Activated CD4-positive, alpha-beta T cell treated with anti-CD3 and anti-CD28 coated beads, Interleukin-2, amount 50 U/mL, for 4 hours (primary cell): ENCODE results near the gene CLIC3.
"Not testable (repeated sequence)": the region's sequence is repeated elsewhere in the genome, so short reads cannot be mapped to it uniquely, and the experiment has no call there.

Experiments used
- DNase-seq, 2 experiments: peaks; one replicate each; pipeline ENCODE4 v3.0.0-alpha.2; 2020

The CLIC3 gene

DNA sequence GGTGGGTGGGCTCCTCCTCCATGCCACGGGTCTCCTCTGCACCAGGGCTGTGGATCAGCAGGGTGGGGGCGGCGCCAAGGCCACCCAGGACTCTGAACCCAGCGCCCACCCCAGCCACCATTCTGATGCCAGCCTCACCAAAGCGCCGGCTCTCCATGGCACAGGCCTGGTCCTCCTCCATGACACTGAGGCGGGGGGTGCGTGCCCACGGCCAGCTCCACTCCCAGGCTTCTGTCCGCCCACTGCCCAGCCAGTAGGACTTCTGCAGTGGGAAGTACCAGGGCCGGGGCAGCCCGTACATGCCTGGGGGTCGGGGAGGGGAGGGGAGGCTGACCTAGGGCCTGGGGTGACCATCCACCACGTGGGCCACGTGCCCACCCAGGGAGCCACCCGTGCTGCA is 20.1 kb upstream of the CLIC3 start:
- DNase-seq: no peak

DNA sequence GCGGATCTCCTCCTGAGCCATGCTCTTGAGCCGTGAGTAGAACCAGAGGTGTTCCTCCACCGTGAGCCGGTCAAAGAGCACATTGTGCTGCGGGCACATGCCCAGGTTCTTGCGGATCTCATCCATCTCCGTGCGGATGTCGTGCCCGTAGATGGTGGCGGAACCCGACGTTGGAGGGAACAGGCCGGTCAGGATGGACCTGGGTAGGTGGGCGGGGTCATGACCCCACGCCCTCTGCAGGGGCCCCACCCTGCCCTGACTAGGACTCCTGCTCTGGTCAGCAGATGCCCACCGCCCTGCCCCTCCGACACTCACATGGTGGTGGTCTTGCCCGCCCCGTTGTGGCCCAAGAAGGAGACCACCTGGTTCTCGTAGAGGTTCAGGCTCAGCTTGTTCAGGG is 19.6 kb upstream of the CLIC3 start:
- DNase-seq: no peak

DNA sequence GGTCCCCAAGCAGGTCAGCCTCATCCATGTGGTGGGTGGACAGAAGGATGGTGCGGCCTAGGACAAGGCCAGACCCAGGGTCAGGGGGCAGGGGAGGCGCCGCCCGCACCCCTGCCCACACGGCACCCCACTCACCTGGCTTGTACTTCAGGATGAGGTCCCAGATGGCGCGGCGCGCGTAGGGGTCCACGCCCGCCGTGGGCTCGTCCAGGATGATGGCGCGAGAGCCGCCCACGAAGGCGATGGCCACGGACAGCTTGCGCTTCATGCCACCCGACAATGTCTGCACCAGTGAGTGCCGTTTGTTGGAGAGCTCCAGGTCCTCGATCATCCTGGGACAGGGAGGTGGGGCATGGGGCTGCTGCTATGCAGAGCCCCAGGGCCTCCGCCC is 19.2 kb upstream of the CLIC3 start:
- no peak for DNase-seq

DNA sequence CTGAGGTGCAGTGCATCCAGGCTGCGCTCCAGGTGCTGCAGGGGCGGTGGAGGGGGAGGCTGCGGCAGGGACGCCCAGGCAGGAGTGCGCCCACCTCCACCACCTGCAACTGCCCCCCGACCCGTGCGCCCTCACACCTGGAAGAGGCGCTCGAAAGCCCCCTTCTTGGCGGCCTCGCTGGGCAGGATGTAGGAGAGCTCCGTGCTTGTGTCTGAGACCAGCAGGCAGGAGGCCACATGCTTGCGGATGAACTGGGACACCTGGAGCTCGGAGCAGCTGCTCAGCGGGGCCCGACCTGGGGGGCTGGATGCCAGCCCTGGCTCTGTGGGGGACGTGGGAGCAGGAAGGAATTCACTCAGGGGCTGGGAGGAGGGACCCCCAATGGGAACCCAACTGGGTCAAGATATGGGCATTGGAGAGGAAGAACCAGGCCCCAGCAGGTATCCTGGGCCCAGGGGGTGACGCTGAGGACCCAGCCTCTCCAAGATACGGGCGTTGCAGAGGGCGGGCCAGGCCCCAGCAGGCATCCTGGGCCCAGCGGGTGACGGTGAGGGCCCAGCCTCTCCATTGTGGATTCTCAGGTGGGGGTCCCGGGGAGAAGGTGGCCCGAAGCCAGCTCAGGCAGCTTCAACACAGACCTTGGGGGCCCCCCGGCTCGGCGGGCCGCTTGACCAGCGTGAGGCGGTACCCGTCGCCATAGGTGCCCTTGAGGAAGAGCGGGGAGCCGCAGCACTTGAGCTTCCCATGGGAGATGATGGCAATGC is 18.6 kb upstream of the CLIC3 start:
- DNase-seq: no peak

DNA sequence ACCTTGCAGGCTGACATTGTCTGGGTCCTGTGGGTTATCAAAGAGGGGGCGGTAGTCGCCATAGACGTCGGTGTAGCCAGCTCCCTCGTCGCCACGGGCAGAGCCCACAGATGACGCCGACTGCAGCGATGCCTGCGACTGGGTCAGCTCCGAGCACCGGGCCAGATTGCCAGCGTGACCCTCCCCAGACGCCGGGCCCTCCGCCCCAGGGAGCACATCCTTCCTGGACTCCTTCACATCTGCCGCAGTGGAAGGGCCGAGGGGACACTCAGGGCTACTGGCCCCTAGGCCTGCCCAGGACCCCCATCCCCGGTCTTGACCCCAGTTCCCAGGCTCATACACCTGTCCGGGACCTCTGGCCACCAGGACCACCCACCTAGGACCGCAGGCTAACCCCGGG is 17.8 kb upstream of the CLIC3 start:
- no peak for DNase-seq

DNA sequence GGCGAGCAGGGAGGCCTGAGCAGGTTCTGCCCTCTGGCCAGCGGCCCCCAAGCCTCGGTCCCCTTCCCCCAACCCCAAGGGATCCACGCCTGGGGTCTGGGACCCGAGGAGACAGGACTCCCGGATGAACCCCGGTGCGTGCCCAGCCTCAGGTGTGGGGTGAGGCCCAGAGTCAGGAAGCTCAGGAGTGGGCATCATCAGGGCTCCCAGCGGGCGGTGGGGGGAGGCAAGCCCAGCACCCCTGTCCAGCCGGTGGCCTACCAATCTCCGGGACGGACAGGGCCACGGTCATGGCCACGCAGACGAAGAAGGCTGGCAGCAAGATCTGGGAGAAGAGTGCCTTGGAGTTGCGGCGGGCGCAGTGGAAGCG is 17.2 kb upstream of the CLIC3 start:
- DNase-seq: no peak

DNA sequence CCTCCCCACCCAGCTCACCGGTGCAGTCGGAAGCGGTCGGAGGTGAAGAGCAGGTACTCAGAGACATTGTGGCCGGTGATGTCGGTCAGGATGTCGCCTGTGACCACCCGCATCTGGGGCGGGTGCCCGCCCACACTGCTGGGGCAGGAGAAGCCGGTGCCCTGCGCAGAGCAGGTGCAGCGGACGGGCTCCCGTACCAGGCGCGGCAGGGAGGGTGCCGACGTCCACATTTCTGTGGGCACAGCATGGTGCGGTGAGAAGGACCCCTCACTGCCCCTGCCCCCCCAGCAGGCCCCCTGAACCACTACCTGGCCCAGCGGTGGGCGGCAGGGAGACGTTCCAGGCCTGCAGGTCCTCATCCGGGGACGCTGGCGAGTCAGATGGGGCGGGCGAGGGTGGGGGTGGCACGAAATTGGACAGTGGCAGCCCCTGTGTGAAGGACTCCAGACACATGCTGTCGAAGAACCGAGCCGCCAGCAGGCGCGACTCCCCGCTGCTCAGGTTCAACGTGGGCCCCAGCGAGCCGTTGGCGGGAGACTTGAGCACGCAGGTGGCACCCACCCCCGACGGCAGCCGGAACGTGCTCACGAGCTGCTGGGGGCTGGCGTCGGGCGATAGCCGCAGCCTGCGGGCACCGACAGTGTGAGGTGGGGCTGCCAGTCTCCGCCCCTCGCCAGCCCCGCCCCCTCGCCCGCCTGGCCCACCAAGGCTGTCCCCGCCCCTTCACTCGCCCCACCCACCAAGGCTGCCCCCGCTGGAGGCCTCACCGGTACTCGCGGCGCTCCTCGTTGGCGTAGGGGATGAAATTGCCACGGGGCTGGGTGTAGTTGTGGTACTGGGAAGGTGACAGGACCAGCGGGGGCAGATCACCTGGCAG is 16.6 kb upstream of the CLIC3 start:
- no peak for DNase-seq

DNA sequence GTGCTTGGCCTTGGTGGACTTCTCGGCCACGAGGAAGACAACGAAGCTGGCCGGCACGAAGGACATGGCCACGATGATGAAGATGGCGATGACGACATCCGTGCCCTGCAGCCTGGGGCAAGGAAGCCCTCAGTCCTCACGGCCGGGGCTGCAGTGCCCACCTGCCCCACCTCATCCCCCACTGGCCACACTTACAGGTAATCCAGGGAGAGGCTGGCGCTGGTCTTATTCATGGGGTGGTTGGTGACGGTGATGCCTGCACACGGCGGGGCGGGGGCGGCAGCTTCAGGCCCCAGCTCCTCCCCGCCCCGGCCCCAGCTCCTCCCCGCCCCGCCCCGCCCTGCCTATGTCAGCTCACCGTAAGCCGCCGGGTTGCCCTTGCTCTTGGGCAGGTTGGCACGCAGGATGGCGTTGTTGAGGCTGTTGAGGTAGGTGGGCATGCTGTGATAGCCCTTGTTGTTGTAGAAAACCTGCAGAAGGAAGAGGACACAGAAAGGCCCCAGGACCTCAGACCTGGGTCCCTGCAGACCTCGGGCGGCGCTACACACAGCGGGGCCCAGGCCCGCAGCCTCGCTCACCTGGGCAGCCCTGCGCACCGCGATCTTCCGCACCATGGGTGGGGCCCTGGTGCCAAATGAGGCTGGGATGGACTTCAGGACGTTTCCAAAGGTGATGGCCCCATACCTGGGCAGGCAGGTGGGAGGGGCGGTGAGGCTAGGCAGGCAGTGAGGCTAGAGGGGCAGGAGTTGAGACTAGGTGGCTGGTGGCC is 15.7 kb upstream of the CLIC3 start:
- DNase-seq: no peak

DNA sequence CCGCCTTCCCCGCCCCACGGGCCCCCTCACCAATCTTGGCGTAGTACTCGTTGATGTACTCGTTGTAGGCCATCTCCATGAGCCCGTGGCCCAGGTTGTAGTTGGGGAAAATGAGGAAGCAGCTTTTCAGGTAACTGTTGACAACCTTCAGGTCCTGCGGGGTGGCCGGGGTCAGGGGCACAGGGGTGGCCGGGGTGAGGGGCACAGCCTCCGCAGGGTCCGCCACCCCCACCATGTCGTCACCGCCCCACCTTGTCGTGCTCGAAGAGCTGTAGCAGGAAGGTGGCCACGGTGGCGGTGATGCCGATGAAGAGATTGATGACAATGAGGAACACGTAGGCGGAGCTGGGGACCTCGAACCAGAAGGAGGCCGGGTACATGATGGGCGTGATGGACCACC is 14.8 kb upstream of the CLIC3 start:
- DNase-seq: no peak

DNA sequence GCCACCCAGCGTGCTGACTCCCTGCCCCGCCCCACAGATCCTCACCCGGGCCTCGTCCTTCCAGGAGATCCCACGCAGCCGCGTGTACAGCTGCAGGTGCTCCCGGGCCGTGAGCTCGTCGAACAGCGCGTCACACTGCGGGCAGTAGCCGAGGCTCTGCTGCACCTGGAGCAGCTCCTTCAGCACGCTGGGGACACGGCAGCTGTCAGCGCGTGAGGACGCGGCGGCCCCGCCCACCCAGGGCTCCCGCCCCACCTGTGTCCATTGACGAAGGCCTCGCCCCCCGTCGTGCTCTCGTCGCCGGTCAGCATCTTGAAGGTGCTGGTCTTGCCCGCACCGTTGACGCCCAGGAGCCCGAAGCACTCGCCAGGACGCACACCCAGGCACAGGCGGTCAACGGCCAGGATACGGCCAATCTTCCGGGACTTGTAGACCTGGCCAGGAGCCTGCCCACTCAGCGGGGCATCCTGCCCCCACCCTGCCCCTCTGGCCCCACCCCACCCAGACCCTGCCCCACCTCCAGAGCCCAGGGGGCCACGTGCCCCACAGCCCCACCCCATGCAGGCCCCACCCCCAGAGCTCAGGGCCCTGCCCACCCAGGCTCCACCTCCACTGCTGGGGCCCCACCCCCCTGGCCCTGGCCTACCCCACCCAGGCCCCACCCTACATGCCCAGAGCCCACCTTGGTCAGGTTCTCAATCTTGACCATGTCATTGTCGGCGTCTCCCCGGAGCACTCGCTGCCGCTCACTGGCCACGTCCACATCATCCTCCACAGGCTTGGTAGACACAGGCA is 13.8 kb upstream of the CLIC3 start:
- DNase-seq: no peak

DNA sequence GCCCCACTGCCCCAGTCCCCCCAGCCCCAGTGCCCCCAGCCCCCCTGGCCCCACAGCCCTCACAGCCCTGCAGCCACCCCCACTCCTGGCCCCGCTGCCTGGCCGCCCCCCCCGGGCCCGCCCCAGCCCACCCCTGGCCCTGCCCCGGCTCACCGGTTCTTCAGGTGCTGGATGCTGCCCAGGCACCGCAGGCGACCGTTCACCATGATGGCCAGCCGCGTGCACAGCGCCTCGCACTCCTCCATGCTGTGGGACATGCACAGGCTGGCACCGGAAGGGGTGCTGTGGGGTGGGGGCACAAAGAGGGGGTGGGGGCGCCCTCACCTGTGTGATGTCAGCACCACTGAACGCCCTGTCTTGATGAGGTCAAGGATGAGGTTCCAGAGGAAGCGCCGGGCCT is 12.8 kb upstream of the CLIC3 start:
- no peak for DNase-seq

DNA sequence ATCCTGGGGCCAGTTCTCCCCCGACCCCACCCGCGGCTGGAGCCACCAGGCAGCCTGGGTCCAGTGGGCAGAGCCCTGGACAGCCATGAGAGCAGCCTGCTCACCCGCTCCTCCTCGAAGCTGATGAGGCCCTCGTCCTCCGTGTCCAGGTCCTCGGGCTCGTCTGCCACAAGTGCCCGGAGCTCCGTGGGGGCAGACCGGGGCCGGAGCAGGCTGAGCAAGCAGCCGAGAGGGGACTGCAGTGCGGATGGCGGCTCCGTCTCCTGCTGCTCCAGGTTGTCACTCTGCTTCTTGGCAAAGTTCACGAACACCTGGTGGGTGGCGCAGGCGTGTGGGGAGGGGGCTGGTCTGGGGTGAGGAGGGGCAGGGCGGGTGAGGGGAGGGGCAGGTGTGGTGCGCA is 11.9 kb upstream of the CLIC3 start:
- DNase-seq: no peak

DNA sequence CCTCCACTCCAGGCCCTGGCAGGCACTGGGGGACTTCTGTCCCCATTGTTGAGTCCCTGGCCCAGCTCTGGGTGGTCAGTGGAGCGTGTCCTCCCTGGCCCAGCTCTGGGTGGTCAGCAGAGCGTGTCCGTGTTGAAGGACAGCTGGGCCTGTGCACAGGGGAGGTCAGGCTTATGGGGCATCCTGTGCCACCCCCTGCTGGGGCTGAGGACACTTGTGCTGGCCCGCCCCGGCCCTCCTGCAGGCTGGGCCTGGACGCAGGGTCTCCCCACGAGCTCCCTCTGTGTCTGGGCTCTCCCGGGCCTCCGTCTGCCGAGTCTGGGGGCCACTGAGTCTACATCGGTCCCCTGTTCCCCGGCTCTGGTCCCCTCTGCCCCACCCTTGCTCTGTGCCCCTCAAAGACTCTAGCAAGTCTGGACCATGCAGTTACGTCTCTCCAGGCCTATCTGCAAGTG is 11.5 kb upstream of the CLIC3 start:
- no peak for DNase-seq

DNA sequence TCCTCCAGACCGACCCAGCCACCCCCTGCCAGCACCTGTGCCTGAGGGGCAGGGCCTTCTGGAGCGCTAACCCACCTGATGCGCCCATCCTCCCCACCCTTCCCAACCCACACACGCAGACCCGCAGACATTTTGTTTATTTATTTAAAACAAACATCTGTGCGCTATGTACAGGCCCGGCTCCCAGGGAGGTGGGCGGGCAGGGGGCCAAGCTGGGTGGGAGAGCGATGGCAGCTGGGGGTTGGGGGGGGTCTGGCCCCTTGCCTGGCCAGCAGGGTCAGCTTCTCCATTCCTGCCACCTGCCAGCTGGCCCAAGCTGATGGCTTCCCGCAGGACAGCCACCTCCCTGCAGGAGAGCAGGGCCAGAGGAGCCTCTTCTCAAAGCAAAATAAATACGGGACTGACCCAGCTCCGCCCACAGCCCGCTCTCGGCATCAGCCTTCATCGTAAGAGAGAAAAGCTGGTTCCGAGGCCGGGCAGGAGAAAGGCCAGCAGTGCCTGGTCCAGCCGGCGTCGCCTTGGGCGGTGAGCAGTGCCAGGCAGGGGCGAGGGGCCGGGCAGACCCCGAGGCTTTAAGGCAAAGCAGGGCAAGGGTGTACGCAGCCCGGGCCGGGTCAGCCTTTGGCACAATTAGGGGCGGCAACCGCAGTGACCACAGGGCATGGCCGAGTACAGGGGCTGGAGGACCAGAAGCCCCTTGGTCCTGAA is 10.9 kb upstream of the CLIC3 start:
- DNase-seq: no peak

DNA sequence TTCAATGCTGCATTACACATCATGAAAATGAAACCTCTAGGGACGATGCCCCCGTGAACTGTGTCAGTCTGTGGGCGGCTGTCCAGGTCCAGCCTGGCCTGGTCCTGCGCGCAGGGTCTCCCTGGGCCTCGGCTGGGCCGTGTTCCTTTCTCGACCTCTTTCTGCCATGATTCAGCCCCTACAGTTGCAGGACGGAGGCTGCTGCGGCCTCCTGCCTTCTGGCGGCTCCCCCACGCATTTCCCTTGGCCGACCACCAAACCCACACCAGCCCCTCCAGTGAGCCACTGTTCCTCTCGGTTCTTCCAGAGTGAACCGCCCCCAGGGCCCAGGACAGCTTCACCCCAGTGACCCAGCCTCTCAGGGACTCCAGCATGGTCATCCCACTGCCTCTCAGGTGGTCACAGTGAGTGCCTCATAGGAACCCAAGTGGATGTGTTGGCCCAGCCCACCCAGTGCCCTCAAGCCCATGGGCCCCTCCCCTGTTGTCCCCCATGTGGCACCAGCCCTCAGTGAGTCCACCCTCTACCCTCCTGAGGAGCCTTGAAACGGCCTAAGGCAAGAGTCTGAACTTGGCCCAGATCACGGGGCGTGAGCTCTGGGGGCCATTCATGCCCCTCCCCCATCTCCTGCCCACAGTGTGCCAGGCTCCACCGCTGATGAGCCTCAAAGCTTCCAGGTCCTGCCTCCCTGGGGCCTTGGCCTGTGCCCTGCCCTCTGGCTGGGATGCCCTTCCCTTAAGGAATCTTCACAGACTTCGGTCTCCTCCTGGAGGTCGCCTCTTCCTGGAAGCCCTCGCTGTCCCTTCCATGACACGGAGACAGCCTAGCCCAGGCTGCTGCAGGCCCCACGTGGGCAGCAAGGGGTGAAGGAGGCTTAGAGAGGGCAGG is 10.0 kb upstream of the CLIC3 start:
- no peak for DNase-seq

DNA sequence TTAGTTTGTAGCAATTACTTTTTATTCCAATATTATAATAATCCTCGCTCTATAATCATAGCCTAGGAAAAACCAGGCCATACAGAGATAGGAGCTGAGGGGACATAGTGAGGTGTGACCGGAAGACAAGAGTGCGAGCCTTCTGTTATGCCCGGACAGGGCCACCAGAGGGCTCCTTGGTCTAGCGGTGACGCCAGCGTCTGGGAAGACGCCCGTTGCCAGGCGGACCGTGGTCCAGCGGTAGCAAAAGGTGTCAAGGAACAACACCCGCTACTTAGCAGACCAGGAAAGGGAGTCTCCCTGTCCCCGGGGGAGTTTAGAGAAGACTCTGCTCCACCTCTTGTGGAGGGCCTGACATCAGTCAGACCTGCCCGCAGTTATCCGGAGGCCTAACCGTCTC is 7.9 kb upstream of the CLIC3 start:
- not testable (repeated sequence) for DNase-seq

DNA sequence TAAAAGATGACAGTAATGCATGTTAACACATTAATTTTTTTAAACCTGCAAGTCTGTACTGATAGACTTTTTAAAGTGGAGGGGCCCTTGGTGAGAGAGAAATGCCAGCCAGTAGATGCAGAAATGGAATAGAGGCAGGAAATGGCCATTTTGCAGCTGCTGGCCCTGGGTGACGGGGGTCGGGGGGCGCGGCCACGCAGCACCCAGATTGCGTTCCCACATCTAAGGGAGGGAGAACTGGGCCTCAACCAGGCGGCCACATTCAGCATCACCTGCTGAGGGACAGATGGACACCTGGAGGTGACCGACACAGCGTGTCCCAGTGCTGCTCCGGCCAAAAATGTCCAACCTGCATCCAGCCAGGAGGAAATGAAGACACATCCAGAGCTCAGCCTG is 6.3 kb upstream of the CLIC3 start:
- DNase-seq: no peak

DNA sequence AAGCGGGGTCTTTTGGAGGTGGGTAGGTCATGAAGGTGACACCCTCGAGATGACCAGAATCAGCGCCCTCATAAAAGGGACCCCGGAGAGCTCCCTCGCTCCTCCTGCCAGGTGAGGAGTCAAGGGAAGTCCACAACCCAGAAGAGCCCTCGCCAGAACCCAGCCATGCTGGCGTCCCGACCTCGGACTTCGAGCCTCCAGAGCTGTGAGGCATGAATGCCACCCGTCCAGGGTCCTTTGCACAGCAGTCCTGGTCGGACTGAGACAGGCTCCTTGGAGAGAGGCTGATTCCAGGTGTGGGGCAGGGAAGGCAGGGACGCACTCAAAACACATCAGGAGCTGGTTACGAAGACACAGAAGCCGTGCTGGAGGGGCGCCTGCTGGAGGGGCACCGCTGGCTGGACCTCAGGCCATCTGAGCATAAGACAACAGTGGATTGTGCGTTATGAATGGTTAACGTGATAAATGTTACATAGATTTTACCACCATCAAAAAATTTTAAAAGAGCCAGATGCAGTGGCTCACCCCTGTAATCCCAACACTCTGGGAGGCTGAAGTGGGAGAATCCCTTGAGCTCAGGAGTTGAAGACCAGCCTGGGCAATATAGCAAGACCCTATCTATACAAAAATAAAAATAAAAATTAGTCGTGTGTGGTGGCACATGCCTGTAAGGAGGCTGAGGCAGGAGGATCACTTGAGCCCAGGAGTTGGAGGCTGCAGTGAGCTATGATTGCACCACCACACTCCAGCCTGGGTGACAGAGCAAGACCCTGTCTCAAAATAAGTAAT is 5.7 kb upstream of the CLIC3 start:
- no peak for DNase-seq

DNA sequence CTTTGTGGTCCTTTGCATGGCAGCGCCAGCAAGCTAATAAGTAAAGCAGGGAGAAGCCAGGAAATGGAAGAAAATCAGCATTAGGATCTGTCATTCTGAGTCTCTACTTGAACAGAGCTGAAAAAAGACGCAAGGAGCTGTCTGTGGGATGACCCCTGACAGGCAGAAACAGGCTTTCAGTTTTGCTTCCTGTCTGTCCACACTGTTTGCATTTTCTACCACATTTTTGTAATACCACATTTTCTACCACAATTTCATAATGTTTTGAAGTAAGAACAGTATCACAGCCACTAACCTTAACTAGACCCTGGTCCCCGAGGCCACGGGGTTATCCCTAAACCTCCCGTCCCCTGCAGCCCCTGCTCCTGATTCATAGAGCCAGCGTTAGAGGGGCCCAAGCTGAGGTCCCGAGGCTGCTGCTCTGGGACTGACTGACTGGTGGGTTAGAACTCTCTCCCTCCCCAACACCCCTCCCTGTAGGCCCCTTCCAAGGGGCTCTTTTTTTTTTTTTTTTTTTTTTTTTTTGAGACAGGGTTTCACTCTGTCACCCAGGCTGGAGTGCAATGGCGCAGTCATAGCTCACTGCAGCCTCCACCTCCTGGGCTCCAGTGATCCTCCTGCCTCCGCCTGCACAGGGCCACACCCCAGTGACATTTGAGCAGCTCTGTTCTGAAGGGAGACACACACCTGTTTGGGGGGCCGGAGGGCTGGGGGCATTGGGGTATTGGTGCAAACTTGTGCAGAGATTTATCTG is 4.0 kb upstream of the CLIC3 start:
- DNase-seq: no peak
